ENCODE data around the gene S100A8. TPM values are rescaled to one million over a fixed set of nuclear protein-coding genes. Genes with fewer than 3 reads are reported as not detected.

S100A8 gene
- total RNA-seq, 2 experiments from 2014 or later: not detected

DNA sequence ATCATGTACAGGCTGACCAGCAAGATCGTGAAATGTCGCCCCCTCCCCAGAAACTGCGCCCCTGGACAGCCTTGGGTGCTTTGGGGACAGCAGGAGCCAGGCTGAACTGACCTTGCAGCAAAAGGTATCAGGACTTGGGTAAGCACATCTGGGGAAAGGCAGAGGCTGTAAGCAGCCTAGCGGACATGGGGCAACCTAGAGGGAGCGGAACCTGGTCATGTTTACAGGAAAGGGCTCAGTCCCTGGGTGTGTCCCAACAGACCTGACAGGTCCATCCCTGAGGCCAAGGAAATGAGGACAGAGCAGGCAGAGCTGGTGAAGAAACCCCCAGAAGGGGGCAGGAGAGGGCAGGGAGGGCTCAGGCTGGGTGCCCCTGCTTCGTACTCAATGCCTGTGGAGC lies 3.1 kb upstream of the S100A8 start:
- H3K27me3 Mint-ChIP-seq: peaks cover 20% of the 10 kb centered on the region
- no peak overlapping the region for H3K4me3 Mint-ChIP-seq
- H3K27ac Mint-ChIP-seq: no peak overlapping the region
- POLR2A ChIA-PET: no interaction called here
- no peaks in the 10 kb centered on the region for H3K4me1 Mint-ChIP-seq
- no peaks in the 10 kb centered on the region for H3K36me3 Mint-ChIP-seq (ENCODE audit: low read depth)
- CTCF ChIA-PET: no interaction called here
- no peaks in the 10 kb centered on the region for H3K9me3 Mint-ChIP-seq
- no peak for DNase-seq

GRCh38 chr1:153392822-153393221 lies 1.9 kb upstream of the S100A8 start:
- ChIA-PET CTCF (no interaction called here), POLR2A (no interaction called here)
- Mint-ChIP-seq H3K36me3 (ENCODE audit: low read depth) (no peaks in the 10 kb centered on the region), H3K9me3 (no peaks in the 10 kb centered on the region), H3K4me3 (no peak overlapping the region), H3K27ac (no peak overlapping the region), H3K27me3 (peaks cover 20% of the 10 kb centered on the region), H3K4me1 (no peaks in the 10 kb centered on the region)
- DNase-seq: no peak

GRCh38 chr1:153392258-153392657 lies 1.4 kb upstream of the S100A8 start:
- H3K27ac Mint-ChIP-seq: no peak overlapping the region
- no peak overlapping the region for H3K4me3 Mint-ChIP-seq
- DNase-seq: no peak
- H3K27me3 Mint-ChIP-seq: peaks cover 20% of the 10 kb centered on the region
- CTCF ChIA-PET: no interaction called here
- no peaks in the 10 kb centered on the region for H3K9me3 Mint-ChIP-seq
- no peaks in the 10 kb centered on the region for H3K36me3 Mint-ChIP-seq (ENCODE audit: low read depth)
- POLR2A ChIA-PET: no interaction called here
- H3K4me1 Mint-ChIP-seq: no peaks in the 10 kb centered on the region

DNA sequence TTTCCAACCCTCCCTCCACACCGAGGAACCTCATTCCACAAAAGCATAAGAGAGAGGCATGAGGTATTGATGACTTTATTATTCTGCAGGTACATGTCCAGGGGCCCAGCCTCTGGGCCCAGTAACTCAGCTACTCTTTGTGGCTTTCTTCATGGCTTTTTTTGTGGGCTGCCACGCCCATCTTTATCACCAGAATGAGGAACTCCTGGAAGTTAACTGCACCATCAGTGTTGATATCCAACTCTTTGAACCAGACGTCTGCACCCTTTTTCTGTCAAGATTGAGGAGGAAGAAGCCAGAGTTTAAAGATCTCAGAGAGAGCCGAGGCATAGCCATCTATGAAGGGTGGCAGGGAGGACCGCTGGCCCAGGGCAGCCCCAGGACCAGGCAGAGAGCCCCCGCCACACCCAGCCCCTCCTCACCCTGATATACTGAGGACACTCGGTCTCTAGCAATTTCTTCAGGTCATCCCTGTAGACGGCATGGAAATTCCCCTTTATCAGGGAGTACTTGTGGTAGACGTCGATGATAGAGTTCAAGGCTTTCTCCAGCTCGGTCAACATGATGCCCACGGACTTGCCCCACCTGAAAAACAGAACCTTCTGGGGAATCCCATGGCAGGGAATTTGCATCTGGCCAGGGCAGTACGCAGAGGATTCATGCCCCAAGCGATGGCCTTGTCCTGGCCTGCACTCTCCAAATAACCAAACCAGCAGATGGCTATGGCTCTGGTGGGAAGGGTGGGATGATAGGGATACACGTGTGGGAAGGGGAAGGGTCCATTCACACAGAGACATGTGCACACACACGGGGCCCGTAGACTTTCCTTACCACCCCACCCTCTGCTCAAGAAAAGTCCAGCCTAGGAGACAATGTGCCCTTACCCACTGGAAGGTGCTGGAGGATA lies 647 bp downstream of the S100A8 start:
- CTCF ChIA-PET: no interaction called here
- peaks cover 17% of the 10 kb centered on the region for H3K27me3 Mint-ChIP-seq

DNA sequence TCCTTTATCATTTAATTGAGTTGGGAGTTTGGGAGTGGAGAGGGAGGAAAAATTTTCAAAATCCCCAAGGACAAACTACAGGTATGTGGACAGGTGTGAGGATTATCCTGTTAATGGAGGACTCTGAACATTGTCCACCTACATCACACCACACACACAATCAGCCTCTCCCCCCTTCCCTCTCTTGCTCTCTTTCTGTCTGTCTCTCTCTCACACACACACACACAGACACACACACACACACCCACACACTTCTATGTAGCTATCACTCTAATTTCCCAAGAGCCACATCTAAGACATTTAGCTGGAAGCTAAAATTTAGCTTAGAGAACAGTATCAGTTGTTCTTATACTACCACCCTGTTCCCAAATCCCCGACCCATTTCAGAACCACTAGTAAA lies 1.5 kb downstream of the S100A8 start:
- Mint-ChIP-seq H3K4me3 (no peak overlapping the region), H3K4me1 (peaks cover 11% of the 10 kb centered on the region), H3K36me3 (ENCODE audit: low read depth) (no peaks in the 10 kb centered on the region), H3K9me3 (no peaks in the 10 kb centered on the region), H3K27ac (no peak overlapping the region), H3K27me3 (peaks cover 15% of the 10 kb centered on the region)
- POLR2A ChIA-PET: no interaction called here
- no peak for DNase-seq
- CTCF ChIA-PET: no interaction called here

More for the DNA sequence above, 647 bp downstream of the S100A8 start:
- H3K9me3 Mint-ChIP-seq: no peaks in the 10 kb centered on the region
- no peak for DNase-seq
- POLR2A ChIA-PET: no interaction called here
- peaks cover 11% of the 10 kb centered on the region for H3K4me1 Mint-ChIP-seq
- no peak overlapping the region for H3K27ac Mint-ChIP-seq
- no peaks in the 10 kb centered on the region for H3K36me3 Mint-ChIP-seq (ENCODE audit: low read depth)
- H3K4me3 Mint-ChIP-seq: no peak overlapping the region

- CTCF ChIA-PET: no interaction called here
- no peak for DNase-seq
- Mint-ChIP-seq H3K4me3 (no peak overlapping the region), H3K4me1 (peaks cover 11% of the 10 kb centered on the region), H3K27ac (no peak overlapping the region), H3K9me3 (no peaks in the 10 kb centered on the region), H3K36me3 (ENCODE audit: low read depth) (no peaks in the 10 kb centered on the region), H3K27me3 (peaks cover 23% of the 10 kb centered on the region)
- POLR2A ChIA-PET: no interaction called here
These were observed 3.1 kb downstream of the S100A8 start for GRCh38 chr1:153387785-153388184.

- ChIA-PET POLR2A (no interaction called here), CTCF (no interaction called here)
- H3K9me3 Mint-ChIP-seq: peaks cover 1% of the 10 kb centered on the region
These were observed 3.9 kb downstream of the S100A8 start for GRCh38 chr1:153387001-153387400.

DNA sequence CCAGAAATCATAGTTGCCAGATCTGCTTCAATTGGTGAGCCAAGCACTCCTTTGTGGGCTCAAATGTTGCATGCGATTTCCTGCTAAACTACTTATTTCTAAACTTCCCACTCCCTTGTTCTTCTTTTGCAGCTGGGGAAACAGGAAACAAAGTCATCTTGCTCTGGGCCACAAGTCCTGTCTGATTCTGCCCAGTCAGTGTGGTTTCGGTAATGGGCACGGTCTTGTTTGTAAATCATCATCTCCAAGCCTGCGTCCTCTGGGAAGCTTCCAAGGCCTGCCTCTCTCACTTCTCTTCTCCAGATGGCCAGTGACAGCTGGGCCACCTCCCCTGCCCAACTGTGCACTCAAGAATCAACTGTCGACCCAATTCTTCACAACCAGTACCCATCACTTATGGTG lies 4.4 kb downstream of the S100A8 start:
- ChIA-PET POLR2A (no interaction called here), CTCF (no interaction called here)
- Mint-ChIP-seq H3K27ac (no peak overlapping the region), H3K9me3 (peaks cover 4% of the 10 kb centered on the region), H3K4me1 (peaks cover 11% of the 10 kb centered on the region), H3K4me3 (no peak overlapping the region), H3K27me3 (peaks cover 29% of the 10 kb centered on the region), H3K36me3 (ENCODE audit: low read depth) (no peaks in the 10 kb centered on the region)
- no peak for DNase-seq

More at GRCh38 chr1:153387001-153387400, 3.9 kb downstream of the S100A8 start:
- Mint-ChIP-seq H3K4me1 (peaks cover 11% of the 10 kb centered on the region), H3K27me3 (peaks cover 25% of the 10 kb centered on the region), H3K4me3 (no peak overlapping the region), H3K36me3 (ENCODE audit: low read depth) (no peaks in the 10 kb centered on the region), H3K27ac (no peak overlapping the region)
- no peak for DNase-seq

DNA sequence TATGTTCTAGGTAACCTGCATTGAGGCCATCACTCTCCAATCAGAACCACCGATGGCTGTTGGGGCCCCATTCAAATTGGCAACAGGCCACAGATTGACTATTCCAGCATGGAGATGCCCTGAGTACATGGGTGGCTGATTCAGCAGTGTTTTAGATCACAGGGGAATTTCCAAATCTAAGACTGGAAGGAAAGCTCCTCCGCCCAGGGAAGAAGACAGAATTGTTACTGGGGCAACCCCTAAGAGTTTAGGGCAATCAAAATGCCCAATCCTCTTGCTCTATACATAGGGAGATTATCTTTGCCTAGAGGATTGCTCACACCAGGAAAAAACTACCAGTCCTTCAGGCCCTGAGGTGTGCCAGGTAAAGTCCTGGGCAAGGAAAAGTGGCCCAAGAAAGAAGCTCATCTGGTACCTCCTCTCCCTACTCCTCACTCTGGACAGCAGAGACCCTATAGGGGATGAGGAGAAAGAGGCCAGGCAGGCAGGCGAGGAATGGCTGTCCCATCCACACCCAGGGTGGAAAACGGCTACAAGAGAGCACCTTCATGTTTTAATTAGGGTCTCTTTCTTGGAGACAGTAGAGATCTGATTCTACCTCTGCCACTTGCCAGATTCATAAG lies 5.8 kb downstream of the S100A8 start:
- peaks cover 6% of the 10 kb centered on the region for H3K9me3 Mint-ChIP-seq
- H3K4me3 Mint-ChIP-seq: no peak overlapping the region
- peaks cover 33% of the 10 kb centered on the region for H3K27me3 Mint-ChIP-seq
- peaks cover 11% of the 10 kb centered on the region for H3K4me1 Mint-ChIP-seq
- H3K36me3 Mint-ChIP-seq (ENCODE audit: low read depth): no peaks in the 10 kb centered on the region
- ChIA-PET POLR2A (no interaction called here), CTCF (no interaction called here)
- DNase-seq: no peak
- H3K27ac Mint-ChIP-seq: no peak overlapping the region

DNA sequence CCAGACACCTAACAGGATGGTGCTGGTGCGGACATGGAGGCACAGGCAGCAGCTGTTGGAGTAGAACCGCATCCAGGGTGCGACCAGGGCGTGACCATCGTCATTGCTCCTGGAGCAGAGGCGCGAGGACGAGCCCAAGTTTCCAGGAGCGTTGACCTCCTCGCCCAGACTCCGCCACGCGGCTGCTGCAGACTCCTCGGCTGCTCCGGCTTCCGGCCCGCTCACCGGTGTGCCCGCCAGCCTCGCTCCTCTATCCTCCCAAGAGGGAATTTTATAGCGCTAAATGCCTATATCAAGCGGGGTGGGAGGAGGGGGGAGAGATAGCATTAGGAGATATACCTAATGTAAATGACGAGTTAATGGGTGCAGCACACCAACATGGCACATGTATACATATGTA lies 10.2 kb downstream of the S100A8 start:
- peaks cover 6% of the 10 kb centered on the region for H3K9me3 Mint-ChIP-seq
- H3K36me3 Mint-ChIP-seq (ENCODE audit: low read depth): no peaks in the 10 kb centered on the region
- H3K27ac Mint-ChIP-seq: no peak overlapping the region
- DNase-seq: no peak
- POLR2A ChIA-PET: no interaction called here
- H3K27me3 Mint-ChIP-seq: peaks cover 33% of the 10 kb centered on the region
- H3K4me1 Mint-ChIP-seq: no peaks in the 10 kb centered on the region
- no peak overlapping the region for H3K4me3 Mint-ChIP-seq
- CTCF ChIA-PET: no interaction called here

- H3K27ac Mint-ChIP-seq: no peak overlapping the region
- no peaks in the 10 kb centered on the region for H3K4me1 Mint-ChIP-seq
- H3K36me3 Mint-ChIP-seq (ENCODE audit: low read depth): no peaks in the 10 kb centered on the region
- H3K4me3 Mint-ChIP-seq: no peak overlapping the region
- peaks cover 6% of the 10 kb centered on the region for H3K9me3 Mint-ChIP-seq
- ChIA-PET POLR2A (no interaction called here), CTCF (no interaction called here)
- no peak for DNase-seq
- peaks cover 33% of the 10 kb centered on the region for H3K27me3 Mint-ChIP-seq
These were observed 11.3 kb downstream of the S100A8 start for GRCh38 chr1:153379591-153379990.

- CTCF ChIA-PET: no interaction called here
- POLR2A ChIA-PET: no interaction called here
- no peak within 1 kb of the TSS for H3K27ac Mint-ChIP-seq
- no peaks in the 10 kb centered on the region for H3K4me1 Mint-ChIP-seq
- peaks cover 14% of the 10 kb centered on the region for H3K27me3 Mint-ChIP-seq
- DNase-seq: no peak
- no peak within 1 kb of the TSS for H3K4me3 Mint-ChIP-seq
- no peaks in the 10 kb centered on the region for H3K9me3 Mint-ChIP-seq
- no peaks in the 10 kb centered on the region for H3K36me3 Mint-ChIP-seq (ENCODE audit: low read depth)
These were observed 15.4 kb downstream of the S100A8 start, which contains the start of gene S100A12 for GRCh38 chr1:153375511-153375910. Gene S100A12 (minus strand): TSS chr1:153375621. CDS start chr1:153374592, 1,029 bp downstream.

DNA sequence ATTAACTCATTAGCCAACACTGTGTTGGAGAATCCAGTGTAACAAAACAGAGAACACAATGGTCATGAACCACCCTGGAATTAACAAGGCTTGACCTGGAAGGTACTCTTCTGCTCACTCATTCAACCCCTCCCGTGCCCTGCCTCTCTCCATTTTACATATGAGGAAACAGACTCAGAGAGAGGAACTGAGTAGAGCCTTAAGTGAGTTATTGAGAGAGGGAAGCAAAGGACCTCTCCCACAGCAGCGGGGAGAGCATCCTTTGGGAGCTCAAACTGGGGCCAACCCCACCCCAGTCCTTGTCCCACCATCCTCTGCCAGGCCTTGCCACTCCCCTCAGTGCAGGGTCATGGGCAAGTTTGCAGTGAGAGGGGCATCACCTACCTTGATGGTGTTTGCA lies 16.8 kb downstream of the S100A8 start:
- CTCF ChIA-PET: no interaction called here
- POLR2A ChIA-PET: interaction anchor here (0.7 kb wide), 1 partner anchor 23 kb away, joined by 3 read pairs; no protein-coding TSS in a partner anchor
- Mint-ChIP-seq H3K36me3 (ENCODE audit: low read depth) (no peaks in the 10 kb centered on the region), H3K4me1 (no peaks in the 10 kb centered on the region), H3K4me3 (no peak overlapping the region), H3K9me3 (no peaks in the 10 kb centered on the region), H3K27ac (no peak overlapping the region), H3K27me3 (peaks cover 14% of the 10 kb centered on the region)
- no peak for DNase-seq

- ChIA-PET POLR2A (no interaction called here), CTCF (no interaction called here)
- Mint-ChIP-seq H3K27me3 (peaks cover 10% of the 10 kb centered on the region), H3K4me3 (no peak overlapping the region), H3K9me3 (no peaks in the 10 kb centered on the region), H3K27ac (no peak overlapping the region), H3K4me1 (no peaks in the 10 kb centered on the region), H3K36me3 (ENCODE audit: low read depth) (no peaks in the 10 kb centered on the region)
- DNase-seq: no peak
These were observed 18.3 kb downstream of the S100A8 start for GRCh38 chr1:153372571-153372970.
